G401 (cell line): ENCODE measurements around the gene SEL1L2. TPM values are rescaled to one million over a fixed set of nuclear protein-coding genes. Genes with fewer than 3 reads are reported as not detected.

Experiments used
- total RNA-seq: library from RNA; depleted of rRNA; stranded (reverse); fragments of >200 nt; shearing (Covaris generic); gene quantifications from 2 replicates; pipeline ENCODE4 v1.2.3, GENCODE V29; 2014; rRNA removed

Gene SEL1L2
- total RNA-seq, 1 experiment from 2014 or later, result not detected

Other genes with a start within 250 kb of the SEL1L2 start
- 12.1 and 15.4 TPM in 2 replicates for gene ESF1, start 205.7 kb downstream of the SEL1L2 start, total RNA-seq
- 22.0 and 28.5 TPM in 2 replicates for gene NDUFAF5, start 205.6 kb downstream of the SEL1L2 start, total RNA-seq
- gene MACROD2, start 4.9 kb upstream of the SEL1L2 start, total RNA-seq, result not detected in 2 replicates